ENCODE measurements around the gene CCDC88C. TPM values are rescaled to one million over a fixed set of nuclear protein-coding genes. Genes with fewer than 3 reads are reported as not detected.

CCDC88C gene
- polyA plus RNA-seq, 5 donors = 21.4 to 36.1 (median 28.4) TPM

GRCh38 chr14:91350813-91351511 is 66.7 kb downstream of the CCDC88C start:
- no peak for DNase-seq

- no peak for DNase-seq
These were observed 67.2 kb downstream of the CCDC88C start for GRCh38 chr14:91350483-91350812.

- DNase-seq = no peak
These were observed 68.0 kb downstream of the CCDC88C start for GRCh38 chr14:91349481-91350074.

DNA sequence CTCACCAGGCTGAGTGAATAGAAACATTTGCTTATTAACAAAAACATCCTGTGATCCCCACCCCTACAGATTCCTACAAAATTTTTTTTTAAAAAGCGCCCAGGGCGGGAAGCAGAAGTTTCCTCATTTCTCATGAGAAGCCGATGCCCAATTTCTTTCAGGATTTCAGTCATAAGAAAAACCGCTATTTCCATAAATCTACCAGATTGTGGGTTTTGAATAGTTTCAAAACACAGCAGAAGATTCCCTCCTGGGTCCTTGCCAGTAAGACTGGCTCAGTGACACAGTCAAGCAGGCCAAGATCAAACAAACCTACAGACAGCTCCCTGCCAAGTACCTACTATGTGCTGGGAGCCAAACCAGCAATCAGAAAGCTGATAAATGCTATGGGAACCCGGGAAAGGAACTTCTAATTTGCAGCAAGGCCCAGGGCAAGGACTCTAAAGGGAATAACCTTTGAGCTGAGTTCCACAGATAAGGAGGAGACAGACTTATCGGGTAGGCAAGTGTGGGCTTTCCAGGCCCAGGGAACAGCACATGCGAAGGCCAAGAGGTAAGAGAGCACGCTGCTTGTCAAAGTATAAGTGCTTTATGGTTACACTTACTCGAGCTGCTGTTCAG is 68.7 kb downstream of the CCDC88C start:
- no peak for DNase-seq

- DNase-seq = no peak
These were observed 70.8 kb downstream of the CCDC88C start for GRCh38 chr14:91346838-91347173.

- DNase-seq = no peak
These were observed 73.5 kb downstream of the CCDC88C start for GRCh38 chr14:91344096-91344495.

DNA sequence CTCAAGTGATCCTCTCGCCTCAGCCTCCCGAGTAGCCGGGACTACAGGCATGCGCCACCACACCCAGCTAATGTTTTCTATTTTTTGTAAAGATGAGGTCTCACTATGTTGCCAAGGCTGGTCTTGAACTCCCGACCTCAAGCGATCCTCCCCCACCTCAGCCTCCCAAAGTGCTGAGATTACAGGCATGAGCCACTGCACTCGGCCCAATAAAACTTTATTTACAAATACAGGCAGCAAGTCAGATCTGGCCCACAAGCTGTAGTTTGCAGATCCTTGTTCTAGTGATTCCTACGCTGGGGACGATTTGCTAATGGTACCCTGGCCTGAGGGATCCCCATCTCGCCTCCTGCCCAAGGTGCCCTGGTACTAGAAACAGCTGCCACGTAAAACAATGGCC is 74.6 kb downstream of the CCDC88C start:
- no peak for DNase-seq

DNA sequence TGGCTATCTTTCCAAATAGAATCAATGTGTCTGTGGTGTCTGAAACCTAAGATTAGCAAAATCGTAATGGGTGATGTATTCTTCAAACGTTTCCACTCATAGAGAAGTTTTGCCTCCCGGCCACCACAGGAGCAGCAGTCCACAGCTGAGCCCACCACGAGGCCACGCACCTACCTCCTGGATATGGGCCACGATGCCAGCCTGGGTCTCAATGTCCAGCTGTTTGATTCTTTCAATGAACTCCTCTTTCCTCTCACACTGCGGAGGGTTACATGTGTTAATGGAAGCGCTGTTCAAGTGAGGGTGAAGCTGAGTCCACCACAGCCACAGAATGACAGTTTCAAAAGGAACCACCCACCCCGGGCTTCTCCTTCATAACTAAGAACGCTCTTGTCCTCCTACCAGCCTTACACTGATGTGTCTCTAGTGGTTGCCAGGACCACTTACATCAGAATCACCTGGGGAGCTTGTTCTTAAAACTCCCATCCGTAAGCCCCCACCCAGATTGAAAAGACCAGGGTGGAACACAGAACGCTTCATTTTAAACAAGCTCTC is 75.3 kb downstream of the CCDC88C start:
- no peak for DNase-seq

GRCh38 chr14:91341751-91342154 is 75.9 kb downstream of the CCDC88C start:
- no peak for DNase-seq

GRCh38 chr14:91341334-91341733 is 76.3 kb downstream of the CCDC88C start:
- DNase-seq = no peak

- DNase-seq = no peak
These were observed 77.8 kb downstream of the CCDC88C start for GRCh38 chr14:91339671-91340369.

- DNase-seq = no peak
These were observed 78.5 kb downstream of the CCDC88C start for GRCh38 chr14:91339076-91339475.

- no peak for DNase-seq
These were observed 79.2 kb downstream of the CCDC88C start for GRCh38 chr14:91338379-91338778.

DNA sequence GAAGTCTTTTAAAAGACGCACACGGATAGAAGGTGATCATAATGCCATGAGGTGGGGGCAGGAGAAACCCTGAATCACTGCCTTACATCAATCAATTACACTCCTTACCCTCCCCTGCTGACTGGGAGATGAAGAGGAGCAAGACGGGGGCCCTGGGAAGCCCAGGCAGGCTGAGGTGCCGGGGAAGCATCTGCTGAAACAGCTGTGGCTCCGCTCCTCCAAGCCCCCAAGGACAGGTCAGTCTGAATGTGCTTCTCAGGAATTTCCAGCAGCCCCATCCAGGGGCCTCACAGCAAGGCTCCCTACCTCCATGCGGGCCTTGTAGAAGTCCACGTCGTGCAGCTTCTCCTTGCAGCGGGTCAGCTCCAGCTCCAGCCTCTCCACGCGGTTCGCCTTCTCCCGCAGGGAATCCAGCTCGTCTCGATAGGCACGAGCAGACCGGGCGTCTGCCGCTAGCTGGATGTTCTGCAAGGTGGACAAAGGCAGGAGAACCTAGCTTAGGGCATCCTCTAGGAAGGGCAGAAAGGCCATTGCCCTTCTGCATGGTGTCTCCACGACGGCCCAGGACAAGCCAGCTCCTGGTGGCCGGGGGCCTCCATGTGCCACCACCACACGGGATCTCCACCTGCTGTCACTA is 79.8 kb downstream of the CCDC88C start:
- no peak for DNase-seq

DNA sequence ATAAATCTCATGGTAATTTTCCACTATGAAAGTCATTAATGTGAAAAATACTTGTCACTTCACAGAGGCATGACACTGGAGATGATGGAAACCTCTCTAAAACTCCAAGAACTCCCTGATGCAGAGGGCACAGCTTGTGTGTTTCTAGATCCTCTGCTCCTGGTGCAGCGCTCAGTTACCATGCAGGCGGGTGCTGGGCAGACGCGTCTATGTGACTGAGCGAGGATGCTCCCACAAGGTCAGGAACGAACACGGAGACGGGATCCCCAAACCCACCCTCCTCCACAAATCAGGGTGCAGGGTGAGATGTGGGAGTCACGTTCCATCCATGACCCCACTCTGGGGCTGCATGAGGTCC is 81.5 kb downstream of the CCDC88C start:
- DNase-seq = no peak

GRCh38 chr14:91335191-91336092 is 82.2 kb downstream of the CCDC88C start:
- no peak for DNase-seq

DNA sequence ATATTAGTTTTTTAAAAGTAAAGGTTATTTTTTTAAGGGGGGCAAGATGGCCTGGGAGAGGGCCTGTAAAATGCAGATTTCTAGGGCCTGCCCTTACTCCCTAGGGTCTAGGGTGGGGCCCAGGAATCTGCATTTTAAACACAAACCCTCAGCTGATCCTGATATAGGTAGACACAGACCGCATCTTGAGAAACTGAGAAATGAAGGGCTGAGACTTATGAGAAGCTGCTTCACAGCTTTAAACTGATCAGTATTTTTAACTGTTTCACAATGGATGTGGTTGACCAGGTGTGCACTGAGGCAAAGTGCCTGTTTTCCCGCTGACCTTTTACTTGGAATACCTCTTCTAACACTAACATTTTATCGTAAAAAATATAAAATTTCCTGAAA is 84.0 kb downstream of the CCDC88C start:
- no peak for DNase-seq

DNA sequence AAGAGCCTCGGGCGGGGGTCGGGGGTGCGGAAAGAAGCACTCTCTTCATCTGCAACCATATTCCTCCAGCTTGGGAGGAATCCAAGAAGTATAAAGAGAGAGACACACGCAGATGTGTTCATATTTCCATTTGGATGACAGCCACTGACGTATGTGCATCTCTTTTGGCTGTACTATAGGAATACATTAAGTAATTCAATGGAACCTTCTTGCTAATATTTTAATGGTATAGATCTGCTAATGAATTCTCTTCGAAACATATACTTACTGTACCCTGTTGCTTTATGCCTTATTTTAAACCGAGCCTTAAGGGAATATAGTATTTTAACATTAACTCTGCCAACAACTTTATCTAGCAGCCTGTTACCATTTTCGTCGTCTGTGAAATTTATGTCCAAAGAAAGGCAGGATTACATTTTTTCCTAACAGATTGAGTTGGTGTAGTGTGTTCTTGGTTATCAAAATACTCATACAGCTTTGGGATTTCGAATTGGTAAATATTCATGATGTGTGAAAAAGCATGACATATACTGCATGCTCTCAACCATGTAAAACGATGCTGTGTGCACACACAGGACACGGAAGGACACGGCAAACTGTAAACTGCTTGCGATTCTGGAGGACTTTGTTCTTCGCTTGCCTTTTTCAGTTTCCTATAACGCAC is 84.5 kb downstream of the CCDC88C start:
- no peak for DNase-seq

GRCh38 chr14:91332171-91332985 is 85.2 kb downstream of the CCDC88C start:
- DNase-seq = no peak

DNA sequence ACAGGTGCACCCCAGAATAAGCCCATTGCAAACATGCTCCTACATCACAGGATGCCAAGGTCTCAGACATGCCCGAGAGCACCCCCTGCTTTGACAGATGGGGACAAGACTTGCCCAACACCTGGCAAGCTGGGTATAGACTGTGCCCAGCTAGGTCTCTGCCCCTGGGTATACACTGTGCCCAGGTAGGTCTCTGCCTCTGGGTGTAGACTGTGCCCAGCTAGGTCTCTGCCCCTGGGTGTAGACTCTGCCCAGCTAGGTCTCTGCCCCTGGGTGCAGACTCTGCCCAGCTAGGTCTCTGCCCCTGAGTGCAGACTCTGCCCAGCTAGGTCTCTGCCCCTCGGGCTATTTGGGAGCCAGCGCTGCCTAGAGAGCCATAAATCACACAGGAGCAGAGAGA is 85.9 kb downstream of the CCDC88C start:
- DNase-seq = no peak
